HG03139 (cell line): ENCODE results near the gene FNBP1.

ENCODE experiments used
- ATAC-seq: cut with Tn5 transposase; IDR thresholded peaks from one replicate; pipeline ENCODE4 v1.9.1; 2021; ENCODE audit not compliant: unreplicated experiment

FNBP1 gene

DNA sequence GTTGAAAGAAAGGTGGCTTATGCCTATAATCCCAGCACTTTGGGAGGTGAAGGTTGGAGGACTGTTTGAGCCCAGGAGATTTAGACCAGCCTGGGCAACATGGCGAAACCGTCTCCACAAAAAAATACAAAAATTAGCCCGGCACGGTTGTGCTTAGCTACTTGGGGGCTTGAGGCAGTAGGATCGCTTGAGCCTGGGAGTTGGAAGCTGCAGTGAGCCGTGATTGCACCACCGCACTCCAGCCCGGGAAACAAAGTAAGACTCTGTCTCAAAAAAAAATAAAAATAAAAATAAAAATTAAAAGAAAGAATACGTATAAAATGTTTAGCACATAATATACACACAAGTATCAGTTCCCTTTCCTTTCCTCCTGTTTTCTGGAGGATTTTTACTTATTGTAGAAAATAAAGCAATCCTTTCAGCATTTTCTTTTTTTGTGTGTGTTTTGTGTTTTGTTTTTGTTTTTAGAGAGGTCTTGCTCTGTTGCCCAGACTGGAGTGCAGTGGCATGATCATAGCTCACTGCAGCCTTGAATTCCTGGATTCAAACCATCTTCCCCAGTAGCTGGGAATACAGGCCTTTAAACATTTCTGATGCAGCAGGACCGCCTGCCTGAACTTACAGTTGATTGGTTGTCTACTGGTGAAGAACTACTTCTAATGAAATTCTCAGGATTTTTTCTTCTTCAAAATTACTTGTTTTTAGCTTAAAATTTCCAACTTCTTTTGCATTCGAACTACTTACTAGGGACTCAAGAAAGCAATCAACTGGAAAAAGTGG lies 6.6 kb upstream of the FNBP1 start:
- no peak for ATAC-seq

GRCh38 chr9:130045725-130046450 lies 2.9 kb upstream of the FNBP1 start:
- ATAC-seq: no peak

- ATAC-seq: no peak
Measured at GRCh38 chr9:130043654-130044623, 950 bp upstream of the FNBP1 start.

DNA sequence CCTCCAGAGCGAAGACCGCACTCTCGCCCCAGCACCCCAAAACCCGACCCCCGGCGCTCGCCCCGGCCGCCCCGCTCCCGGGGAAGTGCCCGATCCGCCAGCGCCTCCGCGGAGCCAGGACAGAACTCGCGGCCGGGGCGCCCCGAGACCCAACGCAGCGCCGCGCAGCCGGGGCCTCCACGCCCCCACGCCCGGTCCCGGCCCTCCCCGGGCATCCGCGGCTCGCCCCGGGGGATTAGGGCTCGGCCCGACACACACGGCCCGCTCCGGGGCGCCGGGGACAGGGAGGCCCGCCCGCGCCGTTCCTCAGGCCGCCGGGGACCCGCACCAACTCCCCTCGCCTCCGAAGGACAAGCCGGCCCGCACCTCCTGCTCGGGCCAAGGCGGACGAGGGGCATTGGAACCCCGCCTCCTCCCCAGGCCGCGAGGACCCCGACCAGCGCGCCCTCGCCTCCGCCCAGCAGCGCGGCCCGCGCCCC lies 544 bp downstream of the FNBP1 start:
- ATAC-seq: no peak

- ATAC-seq: no peak
Measured at GRCh38 chr9:130041648-130042405, 1.2 kb downstream of the FNBP1 start.

- ATAC-seq: no peak
Measured at GRCh38 chr9:130040984-130041647, 1.9 kb downstream of the FNBP1 start.

- no peak for ATAC-seq
Measured at GRCh38 chr9:130039528-130040147, 3.4 kb downstream of the FNBP1 start.

- ATAC-seq: no peak
Measured at GRCh38 chr9:130036099-130036498, 6.9 kb downstream of the FNBP1 start.

- no peak for ATAC-seq
Measured at GRCh38 chr9:130034570-130034969, 8.4 kb downstream of the FNBP1 start.

DNA sequence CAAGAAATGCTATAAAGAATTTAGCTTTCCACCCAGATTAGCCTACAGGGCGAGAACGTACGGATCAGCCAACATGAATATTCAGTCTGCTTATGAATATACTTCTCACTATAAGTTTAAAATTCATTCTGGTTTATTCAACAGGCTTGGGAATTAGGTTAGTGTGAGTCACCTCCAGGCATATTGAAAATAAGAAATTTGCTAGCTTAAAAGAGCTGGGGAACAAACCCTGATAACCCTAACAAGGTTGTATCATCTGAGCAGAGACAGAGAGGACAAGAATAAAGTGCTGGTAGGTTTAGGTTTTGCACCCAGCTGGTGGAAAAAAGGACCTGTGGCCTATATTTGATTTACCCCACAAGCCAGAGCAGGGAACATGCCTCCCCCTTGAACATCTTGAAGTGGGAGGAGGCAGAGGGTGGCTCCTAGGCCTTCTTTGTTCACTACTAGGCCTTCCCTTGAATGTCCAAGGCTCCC lies 12.3 kb downstream of the FNBP1 start:
- no peak for ATAC-seq

- ATAC-seq: no peak
Measured at GRCh38 chr9:130029223-130029973, 13.6 kb downstream of the FNBP1 start.

DNA sequence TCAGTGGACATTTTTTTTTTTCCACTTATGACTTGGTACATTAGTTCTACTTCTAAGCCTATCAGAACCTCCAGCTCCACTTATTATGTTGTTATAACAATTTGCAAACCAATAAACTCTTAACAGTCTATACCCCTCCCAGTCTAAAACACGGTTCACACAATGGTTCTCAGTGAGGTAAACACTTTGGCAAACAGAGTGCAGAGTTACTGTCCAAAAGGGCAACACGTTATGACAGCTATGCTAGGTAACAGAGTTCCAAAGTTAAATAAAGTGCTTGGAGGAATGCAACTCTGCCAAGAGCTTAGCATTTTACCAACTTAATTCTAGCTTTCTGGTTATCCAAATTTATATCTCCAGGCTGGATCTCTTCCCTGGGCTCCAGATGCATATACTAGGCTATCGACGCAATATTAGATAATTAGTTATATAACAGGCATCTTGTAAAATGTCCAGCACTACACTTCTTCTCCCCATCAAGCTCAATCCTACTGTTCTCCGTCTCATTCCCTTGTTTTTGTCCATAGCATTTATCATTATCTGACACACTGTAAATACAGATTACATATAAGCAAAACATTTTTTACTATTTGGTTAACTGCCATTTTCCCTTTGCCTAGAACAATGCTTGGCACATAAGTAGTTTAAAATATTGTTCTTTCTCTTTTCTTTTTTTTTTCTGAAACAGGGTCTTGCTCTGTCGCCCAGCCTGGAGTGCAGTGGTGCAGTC lies 14.3 kb downstream of the FNBP1 start:
- ATAC-seq: no peak

- no peak for ATAC-seq
Measured at GRCh38 chr9:130027533-130028365, 15.2 kb downstream of the FNBP1 start.

- no peak for ATAC-seq
Measured at GRCh38 chr9:130026583-130027340, 16.2 kb downstream of the FNBP1 start.

DNA sequence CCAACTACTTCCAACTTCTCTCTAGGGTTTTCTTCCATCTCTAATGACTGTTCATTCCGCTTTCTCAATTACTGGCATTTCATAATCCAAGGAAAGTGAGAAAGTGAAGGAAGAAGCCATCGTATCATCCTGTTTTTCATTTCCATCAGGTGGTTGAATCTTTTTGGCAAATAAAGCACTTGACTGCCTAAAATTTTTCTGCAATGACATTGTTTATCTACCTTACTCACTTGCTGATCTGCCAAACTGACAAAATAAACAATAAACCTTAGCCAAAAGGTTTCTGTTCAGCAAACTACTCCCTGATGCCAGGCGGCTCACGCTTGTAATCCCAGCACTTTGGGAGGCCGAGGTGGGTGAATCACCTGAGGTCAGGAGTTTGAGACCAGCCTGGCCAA lies 18.4 kb downstream of the FNBP1 start:
- ATAC-seq: no peak

DNA sequence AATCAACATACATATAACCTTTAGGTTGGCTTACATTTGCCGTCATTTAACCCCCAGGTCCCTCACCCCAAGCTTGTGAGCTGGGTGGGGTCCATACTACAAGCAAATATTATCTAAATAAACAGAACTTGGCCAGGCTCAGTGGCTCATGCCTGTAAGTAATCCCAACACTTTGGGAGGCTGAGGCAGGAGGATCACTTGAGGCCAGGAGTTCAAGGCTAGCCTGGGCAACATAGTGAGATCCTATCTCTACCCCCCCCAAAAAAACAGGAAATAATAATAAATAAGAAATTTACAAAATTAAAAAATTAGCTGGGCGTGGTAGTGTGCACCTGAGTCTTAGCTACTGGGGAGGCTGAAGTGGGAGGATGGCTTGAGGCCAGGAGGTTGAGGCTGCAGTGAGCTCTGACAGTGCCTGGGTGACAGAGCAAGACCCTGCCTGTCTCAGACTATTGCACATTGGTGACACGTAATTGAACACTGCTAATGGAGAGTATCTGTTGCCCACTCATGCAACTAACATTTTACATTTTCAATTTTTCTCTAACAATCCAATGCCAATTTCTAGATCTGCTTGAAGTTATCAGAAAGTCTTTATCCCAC lies 18.9 kb downstream of the FNBP1 start:
- ATAC-seq: no peak
